HepG2 (cell line): ENCODE results near the gene GCN1. TPM values are rescaled to one million over a fixed set of nuclear protein-coding genes. Genes with fewer than 3 reads are reported as not detected.

Source experiments
- ATAC-seq: fragments of 200-7000 bp; cut with Tn5 transposase; 3 replicates; pipeline ENCODE4 v1.9.1; 2020; ENCODE audit warnings: mild to moderate bottlenecking, moderate library complexity
- BruUV-seq: library from RNA; stranded (reverse); fragments of 400-500 nt; replicated peaks from 2 replicates; lab custom pipeline; 2021; lab: Mats Ljungman, UMichigan
- CTCF ChIA-PET: fragments of 300-600 bp; formaldehyde crosslinking; extraction: SDS; loops from one replicate; lab custom pipeline; 2021; ENCODE audit warnings: low total read pairs, inconsistent platforms, low intra/inter-chr PET ratio; lab: Yijun Ruan, JAX
- POLR2A ChIA-PET: fragments of 350-600 bp; sonication (Branson Sonifier 250); formaldehyde crosslinking; loops from one replicate; lab custom pipeline; 2020; ENCODE audit warnings: antibody characterized with exemption, inconsistent platforms; lab: Yijun Ruan, JAX
- DNase-seq: peaks from one replicate; pipeline ENCODE4 v3.0.0-alpha.2; 2015; ENCODE audit warnings: low spot score
- FAIRE-seq: peaks from 3 replicates; lab custom pipeline; 2011; peaks lifted over from hg19 to GRCh38; lab: Jason Lieb, UNC
- H2AFZ ChIP-seq: one replicate; pipeline ENCODE4 v1.6.1; 2011; ENCODE audit warnings: low read length, inconsistent platforms
- H3K27ac ChIP-seq: fragments of 300-600 bp; 3 replicates; pipeline ENCODE4 v1.8.0; 2011; ENCODE audit warnings: mixed run types, mild to moderate bottlenecking, mixed read lengths, low read length, inconsistent platforms; ENCODE audit not compliant: insufficient read depth; ENCODE audit errors: extremely low read length
- H3K27me3 ChIP-seq, 2 experiments: fragments of 200-600 bp in 1 of 2; 2 replicates in 1 of 2; 3 replicates in 1 of 2; pipeline versions ENCODE4 v1.6.0 to v1.8.0; 2011; ENCODE audit warnings: low read length in 2 of 2, mild to moderate bottlenecking in 2 of 2, moderate library complexity in 2 of 2, inconsistent platforms in 1 of 2; ENCODE audit not compliant: insufficient read depth in 2 of 2, control insufficient read depth in 1 of 2
- H3K36me3 ChIP-seq, 2 experiments: fragments of 200-600 bp in 1 of 2; replicated peaks in 1 of 2; 2 replicates in 1 of 2; 3 replicates in 1 of 2; pipeline versions ENCODE4 v1.5.1 to v1.8.0; 2011; ENCODE audit warnings: low read length in 2 of 2, inconsistent platforms in 1 of 2; ENCODE audit not compliant: insufficient read depth in 2 of 2, control insufficient read depth in 1 of 2
- H3K4me1 ChIP-seq: 2 replicates; pipeline ENCODE4 v1.5.1; 2012; ENCODE audit warnings: low read length, inconsistent platforms; ENCODE audit not compliant: insufficient read depth
- H3K4me2 ChIP-seq: 2 replicates; pipeline ENCODE4 v1.6.0; 2011; ENCODE audit warnings: low read depth, low read length, inconsistent platforms
- H3K4me3 ChIP-seq, 3 experiments: fragments of 200-600 bp in 1 of 3; sonication (generic), shearing (Covaris generic) in 1 of 3; replicated peaks in 1 of 3; 2 replicates each; pipeline ENCODE4 v1.5.1; 2011 to 2016; ENCODE audit warnings: low read length in 3 of 3, inconsistent platforms in 2 of 3, low read depth in 2 of 3, mild to moderate bottlenecking in 2 of 3, control low read depth in 1 of 3, mixed read lengths in 1 of 3; ENCODE audit not compliant: insufficient read depth in 1 of 3
- H3K79me2 ChIP-seq: one replicate; pipeline ENCODE4 v1.6.1; 2011; ENCODE audit warnings: low read length, inconsistent platforms; ENCODE audit not compliant: insufficient read depth
- H3K9ac ChIP-seq: 2 replicates; pipeline ENCODE4 v1.6.0; 2011; ENCODE audit warnings: mild to moderate bottlenecking, low read depth, low read length, inconsistent platforms; ENCODE audit not compliant: insufficient read depth
- H3K9me3 ChIP-seq: 2 replicates; pipeline ENCODE4 v1.5.1; 2012; ENCODE audit warnings: mild to moderate bottlenecking, low read length
- H4K20me1 ChIP-seq: 2 replicates; pipeline ENCODE4 v1.6.0; 2011; ENCODE audit warnings: inconsistent platforms, mild to moderate bottlenecking, low read length, moderate library complexity; ENCODE audit not compliant: insufficient read depth
- AGO1 ChIP-seq: fragments of 200-400 bp; formaldehyde crosslinking; IDR thresholded peaks from 2 replicates; pipeline ENCODE4 v1.6.1; 2017; ENCODE audit warnings: mild to moderate bottlenecking, low read depth, low read length, moderate library complexity; ENCODE audit not compliant: poor library complexity, severe bottlenecking
- BRD4 ChIP-seq: sonication (generic); formaldehyde crosslinking; IDR thresholded peaks from 2 replicates; pipeline ENCODE4 v1.4.0; 2020; ENCODE audit warnings: missing genetic modification reagents
- EED ChIP-seq: sonication (generic); formaldehyde crosslinking; IDR thresholded peaks from 2 replicates; pipeline ENCODE4 v1.5.0; 2020; ENCODE audit warnings: mild to moderate bottlenecking, missing genetic modification reagents
- FOSL2 ChIP-seq: sonication (generic); formaldehyde crosslinking; IDR thresholded peaks from 2 replicates; pipeline ENCODE4 v1.4.0; 2020; ENCODE audit warnings: missing genetic modification reagents
- PHF8 ChIP-seq: sonication (generic); formaldehyde crosslinking; IDR thresholded peaks from 2 replicates; pipeline ENCODE4 v1.5.0; 2020; ENCODE audit warnings: missing genetic modification reagents
- RCOR2 ChIP-seq: IDR thresholded peaks from 2 replicates; pipeline ENCODE4 v1.6.1; 2016; ENCODE audit warnings: missing biosample characterization, missing genetic modification reagents
- SP140L ChIP-seq: sonication (generic); formaldehyde crosslinking; IDR thresholded peaks from 2 replicates; pipeline ENCODE4 v1.4.0; 2020; ENCODE audit warnings: missing genetic modification reagents, borderline replicate concordance
- WGBS: methylation state at CpG from one replicate; pipeline ENCODE4 v1.1.6; 2017; ENCODE audit warnings: low lambda C conversion rate; 5-methylcytosine and 5-hydroxymethylcytosine counted together
- in situ Hi-C: cut with HindIII; loops from 2 replicates; pipeline ENCODE4 v1.10.0; 2017; ENCODE audit warnings: low pct_unique_long_range_greater_than_20kb; ENCODE audit not compliant: extremely low pct_ligation_motif_present
- intact Hi-C: fragments of 100-400 bp; cut with micrococcal nuclease; formaldehyde crosslinking; loops from one replicate; pipeline ENCODE4 v1.10.0; 2022; ENCODE audit not compliant: unreplicated experiment
- polyA plus RNA-seq, 8 experiments: library from polyadenylated mRNA; depleted of rRNA in 3 of 8; stranded (reverse) in 7 of 8; unstranded in 1 of 8; fragments of >200 nt; fragmentation: Illumina TruSeq in 4 of 8; extraction: Trizol in 4 of 8; gene quantifications; 2 replicates each; pipeline versions ENCODE4 v1.2.1 to v1.2.3, GENCODE V29; 2011 to 2016; ENCODE audit warnings: low read depth in 4 of 8, missing spikeins in 1 of 8, mixed read lengths in 1 of 8; ENCODE audit not compliant: insufficient read depth in 1 of 8
- total RNA-seq, 5 experiments: library from RNA; depleted of rRNA; stranded (reverse); fragments of >200 nt; fragmentation: Illumina TruSeq; extraction: Trizol; gene quantifications; 2 replicates each; pipeline ENCODE4 v1.2.3, GENCODE V29; 2016; ENCODE audit warnings: low read depth in 1 of 5
- TF ChIP-seq, protein P1 (sequence below): sonication (generic); formaldehyde crosslinking; IDR thresholded peaks from 2 replicates; pipeline ENCODE4 v1.4.0; 2020; ENCODE audit warnings: mild to moderate bottlenecking, missing genetic modification reagents, borderline replicate concordance
- TF ChIP-seq, protein P2 (sequence below): conservative IDR thresholded peaks from 2 replicates; pipeline ENCODE4 v1.6.1; 2018; ENCODE audit warnings: missing genetic modification reagents
- TF ChIP-seq, protein P3 (sequence below): sonication (generic); formaldehyde crosslinking; IDR thresholded peaks from 2 replicates; pipeline ENCODE4 v1.4.0; 2020; ENCODE audit warnings: missing genetic modification reagents

Gene GCN1
- total and polyA plus RNA-seq, 2 of the 13 experiments (the other 11 are each of a cell fraction or from before 2014, with no cell fraction given) = 58.2 to 83.0 TPM

DNA sequence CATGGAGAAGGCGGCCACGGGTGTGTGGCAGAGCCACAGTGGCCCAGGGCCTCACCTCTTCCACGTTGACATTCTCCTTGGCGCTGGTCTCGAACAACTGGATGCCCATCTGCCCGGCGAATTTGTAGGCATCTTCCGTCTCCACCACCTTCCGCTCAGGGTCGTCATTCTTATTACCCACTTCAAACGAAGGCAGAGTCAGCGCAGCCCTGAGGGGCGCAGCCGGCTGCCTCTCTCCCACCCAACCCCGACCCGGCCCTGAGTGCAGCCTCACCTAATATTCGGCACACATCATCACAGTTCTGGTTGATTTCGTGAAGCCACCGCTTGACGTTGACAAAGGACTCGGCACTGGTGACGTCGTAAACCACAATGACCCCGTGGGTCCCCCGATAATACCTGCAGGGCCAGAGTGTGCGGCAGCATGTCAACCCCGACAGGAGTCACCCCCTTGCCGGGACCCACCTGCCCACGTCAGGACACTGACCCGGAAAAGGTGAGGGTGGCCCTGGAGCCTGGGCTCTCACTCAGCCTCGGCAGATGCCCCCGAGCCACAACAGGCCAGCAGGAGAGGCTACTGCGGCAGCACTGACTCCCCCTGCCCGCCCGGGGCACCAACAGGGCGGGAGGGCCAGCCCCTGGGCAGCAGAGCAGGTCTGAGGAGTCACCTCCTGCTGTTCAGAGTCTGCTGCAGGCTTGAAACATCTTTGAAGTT, 95.6 kb downstream of the GCN1 start:
- BruUV-seq = no TSS peak
- 98% methylated on average over 28 of the region's 36 CpGs for WGBS
- Histone ChIP-seq H3K27ac (no peak overlapping the region), H4K20me1 (peaks cover 4% of the 10 kb centered on the region; the same call in 1 of the 2 replicates), H3K4me3 (no peak overlapping the region), H3K36me3 (peaks cover 25 to 61% of the 10 kb centered on the region in 2 experiments; a peak in 4 of 5 replicates), H3K4me2 (no peak overlapping the region), H3K9me3 (no peaks in the 10 kb centered on the region), H3K4me1 (peaks cover 2% of the 10 kb centered on the region), H3K9ac (no peak overlapping the region)
- no peak for DNase-seq
- CTCF ChIA-PET = no interaction called here
- in situ Hi-C loops (no loop called here), intact Hi-C loops (no loop called here)
- FAIRE-seq = no peak
- TF ChIP-seq FOSL2 (no peak), BRD4 (no peak), RCOR2 (CRISPR knock-in tag) (no peak), PHF8 (CRISPR knock-in tag) (no peak), AGO1 (no peak), EED (CRISPR knock-in tag) (no peak), SP140L (CRISPR knock-in tag) (no peak)
- TF ChIP-seq, protein P1, sequence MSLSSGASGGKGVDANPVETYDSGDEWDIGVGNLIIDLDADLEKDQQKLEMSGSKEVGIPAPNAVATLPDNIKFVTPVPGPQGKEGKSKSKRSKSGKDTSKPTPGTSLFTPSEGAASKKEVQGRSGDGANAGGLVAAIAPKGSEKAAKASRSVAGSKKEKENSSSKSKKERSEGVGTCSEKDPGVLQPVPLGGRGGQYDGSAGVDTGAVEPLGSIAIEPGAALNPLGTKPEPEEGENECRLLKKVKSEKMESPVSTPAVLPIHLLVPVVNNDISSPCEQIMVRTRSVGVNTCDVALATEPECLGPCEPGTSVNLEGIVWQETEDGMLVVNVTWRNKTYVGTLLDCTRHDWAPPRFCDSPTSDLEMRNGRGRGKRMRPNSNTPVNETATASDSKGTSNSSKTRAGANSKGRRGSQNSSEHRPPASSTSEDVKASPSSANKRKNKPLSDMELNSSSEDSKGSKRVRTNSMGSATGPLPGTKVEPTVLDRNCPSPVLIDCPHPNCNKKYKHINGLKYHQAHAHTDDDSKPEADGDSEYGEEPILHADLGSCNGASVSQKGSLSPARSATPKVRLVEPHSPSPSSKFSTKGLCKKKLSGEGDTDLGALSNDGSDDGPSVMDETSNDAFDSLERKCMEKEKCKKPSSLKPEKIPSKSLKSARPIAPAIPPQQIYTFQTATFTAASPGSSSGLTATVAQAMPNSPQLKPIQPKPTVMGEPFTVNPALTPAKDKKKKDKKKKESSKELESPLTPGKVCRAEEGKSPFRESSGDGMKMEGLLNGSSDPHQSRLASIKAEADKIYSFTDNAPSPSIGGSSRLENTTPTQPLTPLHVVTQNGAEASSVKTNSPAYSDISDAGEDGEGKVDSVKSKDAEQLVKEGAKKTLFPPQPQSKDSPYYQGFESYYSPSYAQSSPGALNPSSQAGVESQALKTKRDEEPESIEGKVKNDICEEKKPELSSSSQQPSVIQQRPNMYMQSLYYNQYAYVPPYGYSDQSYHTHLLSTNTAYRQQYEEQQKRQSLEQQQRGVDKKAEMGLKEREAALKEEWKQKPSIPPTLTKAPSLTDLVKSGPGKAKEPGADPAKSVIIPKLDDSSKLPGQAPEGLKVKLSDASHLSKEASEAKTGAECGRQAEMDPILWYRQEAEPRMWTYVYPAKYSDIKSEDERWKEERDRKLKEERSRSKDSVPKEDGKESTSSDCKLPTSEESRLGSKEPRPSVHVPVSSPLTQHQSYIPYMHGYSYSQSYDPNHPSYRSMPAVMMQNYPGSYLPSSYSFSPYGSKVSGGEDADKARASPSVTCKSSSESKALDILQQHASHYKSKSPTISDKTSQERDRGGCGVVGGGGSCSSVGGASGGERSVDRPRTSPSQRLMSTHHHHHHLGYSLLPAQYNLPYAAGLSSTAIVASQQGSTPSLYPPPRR (CRISPR knock-in tag) = no peak
- TF ChIP-seq, protein P2, sequence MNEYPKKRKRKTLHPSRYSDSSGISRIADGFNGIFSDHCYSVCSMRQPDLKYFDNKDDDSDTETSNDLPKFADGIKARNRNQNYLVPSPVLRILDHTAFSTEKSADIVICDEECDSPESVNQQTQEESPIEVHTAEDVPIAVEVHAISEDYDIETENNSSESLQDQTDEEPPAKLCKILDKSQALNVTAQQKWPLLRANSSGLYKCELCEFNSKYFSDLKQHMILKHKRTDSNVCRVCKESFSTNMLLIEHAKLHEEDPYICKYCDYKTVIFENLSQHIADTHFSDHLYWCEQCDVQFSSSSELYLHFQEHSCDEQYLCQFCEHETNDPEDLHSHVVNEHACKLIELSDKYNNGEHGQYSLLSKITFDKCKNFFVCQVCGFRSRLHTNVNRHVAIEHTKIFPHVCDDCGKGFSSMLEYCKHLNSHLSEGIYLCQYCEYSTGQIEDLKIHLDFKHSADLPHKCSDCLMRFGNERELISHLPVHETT = no peak
- TF ChIP-seq, protein P3, sequence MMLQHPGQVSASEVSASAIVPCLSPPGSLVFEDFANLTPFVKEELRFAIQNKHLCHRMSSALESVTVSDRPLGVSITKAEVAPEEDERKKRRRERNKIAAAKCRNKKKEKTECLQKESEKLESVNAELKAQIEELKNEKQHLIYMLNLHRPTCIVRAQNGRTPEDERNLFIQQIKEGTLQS (CRISPR knock-in tag) = no peak
- TF ChIP-seq, all 625 proteins: peak for 0
- POLR2A ChIA-PET = no interaction called here
- Histone ChIP-seq H3K79me2 (peaks cover 13% of the 10 kb centered on the region), H2AFZ (no peak overlapping the region), H3K27me3 (no peaks in the 10 kb centered on the region)
- ATAC-seq = no peak
